Measurements from ENCODE around the gene LRIG1. TPM values are rescaled to one million over a fixed set of nuclear protein-coding genes. Genes with fewer than 3 reads are reported as not detected.

LRIG1 gene
- total RNA-seq, 1 donor from 2014 or later: 178 TPM

GRCh38 chr3:66494959-66495667 is 5.7 kb downstream of the LRIG1 start:
- Mint-ChIP-seq H3K27me3 (ENCODE audit: low read depth) (no peaks in the 10 kb centered on the region), H3K4me3 (peak overlapping the region; percentile 97), H3K27ac (ENCODE audit: unreplicated experiment) (peak overlapping the region; percentile 46), H3K4me1 (peaks cover 86% of the 10 kb centered on the region), H3K9me3 (no peaks in the 10 kb centered on the region), H3K36me3 (ENCODE audit: low read depth) (no peaks in the 10 kb centered on the region)
- no peak for DNase-seq (ENCODE audit: low read depth, low spot score)
- TF ChIP-seq CTCF (conservative IDR thresholded peaks at IDR 0.05): no peak

- Mint-ChIP-seq H3K9me3 (no peaks in the 10 kb centered on the region), H3K27ac (ENCODE audit: unreplicated experiment) (peak overlapping the region; percentile 90), H3K4me3 (peak overlapping the region; percentile 81), H3K4me1 (peaks cover 94% of the 10 kb centered on the region), H3K27me3 (ENCODE audit: low read depth) (no peaks in the 10 kb centered on the region), H3K36me3 (ENCODE audit: low read depth) (no peaks in the 10 kb centered on the region)
- no peak for TF ChIP-seq CTCF (conservative IDR thresholded peaks at IDR 0.05)
- no peak for DNase-seq (ENCODE audit: low read depth, low spot score)
Measured at GRCh38 chr3:66493458-66494099, 7.2 kb downstream of the LRIG1 start.

GRCh38 chr3:66492672-66493071 is 8.2 kb downstream of the LRIG1 start:
- Mint-ChIP-seq H3K4me3 (peak overlapping the region; percentile 80), H3K4me1 (peaks cover 87% of the 10 kb centered on the region), H3K9me3 (no peaks in the 10 kb centered on the region), H3K27me3 (ENCODE audit: low read depth) (no peaks in the 10 kb centered on the region), H3K27ac (ENCODE audit: unreplicated experiment) (no peak overlapping the region), H3K36me3 (ENCODE audit: low read depth) (no peaks in the 10 kb centered on the region)
- TF ChIP-seq CTCF (conservative IDR thresholded peaks at IDR 0.05): no peak
- DNase-seq (ENCODE audit: low read depth, low spot score): no peak

- H3K9me3 Mint-ChIP-seq: no peaks in the 10 kb centered on the region
- H3K27me3 Mint-ChIP-seq (ENCODE audit: low read depth): no peaks in the 10 kb centered on the region
- TF ChIP-seq CTCF (conservative IDR thresholded peaks at IDR 0.05): no peak
- DNase-seq (ENCODE audit: low read depth, low spot score): no peak
- peaks cover 89% of the 10 kb centered on the region for H3K4me1 Mint-ChIP-seq
- H3K36me3 Mint-ChIP-seq (ENCODE audit: low read depth): no peaks in the 10 kb centered on the region
- peak overlapping the region; percentile 2 for H3K27ac Mint-ChIP-seq (ENCODE audit: unreplicated experiment)
- peak overlapping the region; percentile 80 for H3K4me3 Mint-ChIP-seq
Measured at GRCh38 chr3:66492071-66492470, 8.8 kb downstream of the LRIG1 start.

GRCh38 chr3:66490984-66491383 is 9.8 kb downstream of the LRIG1 start:
- Mint-ChIP-seq H3K27me3 (ENCODE audit: low read depth) (no peaks in the 10 kb centered on the region), H3K4me1 (peaks cover 89% of the 10 kb centered on the region), H3K36me3 (ENCODE audit: low read depth) (no peaks in the 10 kb centered on the region), H3K27ac (ENCODE audit: unreplicated experiment) (no peak overlapping the region), H3K4me3 (peak overlapping the region; percentile 83), H3K9me3 (no peaks in the 10 kb centered on the region)
- no peak for TF ChIP-seq CTCF (conservative IDR thresholded peaks at IDR 0.05)
- no peak for DNase-seq (ENCODE audit: low read depth, low spot score)
